Dendritic cell treated with granulocyte-macrophage colony-stimulating factor and Interleukin-4, amounts not matched to agents 40 ng/mL and 50 ng/mL, for 4 days (primary cell): ENCODE measurements around the gene SMKR1.
"Not testable (repeated sequence)": the region's sequence is repeated elsewhere in the genome, so short reads cannot be mapped to it uniquely, and the experiment has no call there.

Experiments used
- H3K27ac Mint-ChIP-seq: one replicate; pipeline ENCODE4 v1.8.0; 2022; ENCODE audit warnings: mild to moderate bottlenecking, mixed read lengths
- H3K27me3 Mint-ChIP-seq: one replicate; pipeline ENCODE4 v1.8.0; 2022; ENCODE audit warnings: mild to moderate bottlenecking, mixed read lengths
- H3K36me3 Mint-ChIP-seq: one replicate; pipeline ENCODE4 v1.8.0; 2022; ENCODE audit warnings: low read depth, mixed read lengths
- H3K4me1 Mint-ChIP-seq: one replicate; pipeline ENCODE4 v1.8.0; 2022; ENCODE audit warnings: low read depth, mixed read lengths
- H3K4me3 Mint-ChIP-seq: one replicate; pipeline ENCODE4 v1.8.0; 2022; ENCODE audit warnings: mild to moderate bottlenecking, moderate library complexity, mixed read lengths
- H3K9me3 Mint-ChIP-seq: one replicate; pipeline ENCODE4 v1.8.0; 2022; ENCODE audit warnings: mixed read lengths
- intact Hi-C: fragments of 100-400 bp; cut with micrococcal nuclease; formaldehyde crosslinking; loops from one replicate; pipeline ENCODE4 v1.15.0; 2022

The SMKR1 gene

DNA sequence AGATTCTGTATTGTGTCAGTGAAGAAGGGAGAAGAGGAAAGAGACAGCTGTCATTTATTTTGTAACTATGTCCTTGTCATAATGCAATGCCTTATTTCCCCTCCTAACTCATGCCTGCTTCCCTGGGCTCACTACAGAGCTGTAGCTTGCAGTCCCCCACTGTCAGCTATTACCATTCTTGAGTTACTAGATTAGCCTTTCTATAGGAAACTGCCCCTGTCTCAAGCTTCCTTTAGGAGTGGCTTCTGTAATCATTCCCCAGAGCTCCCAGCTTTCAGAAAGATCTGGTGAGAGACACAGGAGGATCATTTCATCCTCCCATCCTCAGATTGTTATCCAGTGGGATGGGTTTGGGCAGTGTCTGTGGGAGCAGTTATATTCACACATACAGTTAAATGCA is 32.4 kb upstream of the SMKR1 start:
- Mint-ChIP-seq H3K27ac (no peak overlapping the region), H3K36me3 (no peaks in the 10 kb centered on the region), H3K9me3 (no peaks in the 10 kb centered on the region), H3K4me1 (no peaks in the 10 kb centered on the region), H3K4me3 (no peak overlapping the region), H3K27me3 (no peaks in the 10 kb centered on the region)
- intact Hi-C loops, result no loop called here

DNA sequence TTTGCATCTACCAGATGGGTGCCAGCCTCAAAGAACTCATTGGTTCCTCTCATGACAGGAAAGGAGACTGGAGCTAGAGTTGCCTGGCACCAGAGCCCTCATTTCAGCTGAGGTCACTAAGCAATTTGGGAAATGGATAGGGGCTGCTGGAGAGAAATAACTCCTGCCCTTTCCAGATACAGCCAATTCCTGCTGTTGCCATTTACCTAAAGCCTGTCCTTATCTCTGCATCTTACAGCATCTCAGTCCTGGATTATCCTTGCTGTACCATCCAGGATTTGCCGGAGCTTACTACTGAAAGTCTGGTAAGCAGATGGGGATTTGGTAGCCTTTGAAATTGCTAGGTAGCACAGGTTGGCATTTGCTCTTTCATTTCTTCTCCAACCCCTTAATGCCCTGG is 31.9 kb upstream of the SMKR1 start:
- intact Hi-C loops, result no loop called here
- H3K4me3 Mint-ChIP-seq, result no peak overlapping the region
- H3K36me3 Mint-ChIP-seq, result no peaks in the 10 kb centered on the region
- no peak overlapping the region for H3K27ac Mint-ChIP-seq
- H3K27me3 Mint-ChIP-seq, result no peaks in the 10 kb centered on the region
- no peaks in the 10 kb centered on the region for H3K9me3 Mint-ChIP-seq
- H3K4me1 Mint-ChIP-seq, result no peaks in the 10 kb centered on the region

DNA sequence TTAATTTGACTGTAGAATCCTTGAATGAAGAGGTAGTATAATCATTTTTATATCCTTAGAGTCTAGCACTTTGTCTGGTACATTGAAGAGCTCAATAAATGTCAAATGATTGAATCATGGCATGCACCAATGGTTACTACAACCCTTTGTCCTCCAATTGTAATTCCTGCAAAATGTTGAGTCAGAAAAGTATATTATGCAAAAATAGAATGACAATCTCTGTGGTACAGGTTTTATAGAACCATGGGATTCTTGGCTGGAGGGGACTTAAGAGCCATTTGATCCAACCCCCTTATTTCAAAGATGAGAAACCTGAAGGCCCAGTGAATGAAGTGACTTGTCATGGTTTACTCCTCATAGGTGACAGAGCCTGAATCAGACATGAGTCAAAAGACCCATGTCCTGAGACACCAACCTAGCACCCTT is 30.9 kb upstream of the SMKR1 start:
- Mint-ChIP-seq H3K27ac (no peak overlapping the region), H3K9me3 (no peaks in the 10 kb centered on the region), H3K27me3 (no peaks in the 10 kb centered on the region), H3K4me3 (no peak overlapping the region), H3K4me1 (no peaks in the 10 kb centered on the region), H3K36me3 (no peaks in the 10 kb centered on the region)
- intact Hi-C loops, result no loop called here

DNA sequence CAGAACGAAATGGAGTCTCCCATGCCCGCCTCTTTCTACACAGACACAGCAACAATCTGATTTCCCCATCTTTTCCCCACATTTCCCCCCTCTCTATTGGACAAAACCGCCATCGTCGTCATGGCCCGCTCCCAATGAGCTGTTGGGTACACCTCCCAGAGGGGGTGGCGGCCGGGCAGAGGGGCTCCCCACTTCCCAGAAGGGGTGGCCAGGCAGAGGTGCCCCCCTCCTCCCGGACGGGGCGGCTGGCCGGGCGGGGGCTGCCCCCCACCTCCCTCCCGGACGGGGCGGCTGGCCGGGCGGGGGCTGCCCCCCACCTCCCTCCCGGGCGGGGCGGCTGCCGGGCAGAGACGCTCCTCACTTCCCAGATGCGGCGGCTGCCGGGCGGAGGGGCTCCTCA is 26.4 kb upstream of the SMKR1 start:
- H3K36me3 Mint-ChIP-seq, H3K4me3 Mint-ChIP-seq, intact Hi-C loops, H3K27ac Mint-ChIP-seq, H3K9me3 Mint-ChIP-seq, H3K4me1 Mint-ChIP-seq, H3K27me3 Mint-ChIP-seq: not testable (repeated sequence)

DNA sequence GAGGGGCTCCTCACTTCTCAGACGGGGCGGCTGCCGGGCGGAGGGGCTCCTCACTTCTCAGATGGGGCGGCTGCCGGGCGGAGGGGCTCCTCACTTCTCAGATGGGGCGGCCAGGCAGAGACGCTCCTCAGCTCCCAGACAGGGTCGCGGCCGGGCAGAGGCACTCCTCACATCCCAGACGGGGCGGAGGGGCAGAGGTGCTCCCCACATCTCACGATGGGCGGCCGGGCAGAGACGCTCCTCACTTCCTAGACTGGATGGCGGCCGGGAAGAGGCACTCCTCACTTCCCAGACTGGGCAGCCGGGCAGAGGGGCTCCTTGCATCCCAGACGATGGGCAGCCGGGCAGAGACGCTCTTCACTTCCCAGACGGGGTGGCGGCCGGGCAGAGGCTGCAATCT is 25.9 kb upstream of the SMKR1 start:
- H3K9me3 Mint-ChIP-seq, H3K27me3 Mint-ChIP-seq, intact Hi-C loops, H3K36me3 Mint-ChIP-seq, H3K4me1 Mint-ChIP-seq, H3K4me3 Mint-ChIP-seq, H3K27ac Mint-ChIP-seq: not testable (repeated sequence)

DNA sequence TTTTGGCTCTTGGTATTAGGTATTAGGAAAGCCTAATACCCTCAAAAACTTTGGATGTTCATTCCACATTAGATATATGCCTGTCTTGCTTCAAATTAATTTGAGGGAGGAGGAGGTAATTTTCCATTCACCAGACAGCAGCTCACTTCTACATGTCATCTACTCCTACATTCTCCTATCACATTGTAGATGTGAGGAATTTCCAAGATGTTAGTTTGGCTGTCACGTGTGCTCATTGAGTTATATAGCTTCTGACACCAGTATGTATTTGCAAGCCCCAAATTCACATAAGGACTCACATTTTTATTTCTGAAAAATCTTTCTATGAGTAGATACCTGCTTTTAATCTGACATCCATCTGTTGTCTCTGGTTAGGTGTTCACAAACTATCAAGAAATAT is 22.5 kb upstream of the SMKR1 start:
- Mint-ChIP-seq H3K9me3 (no peaks in the 10 kb centered on the region), H3K27me3 (no peaks in the 10 kb centered on the region), H3K4me1 (no peaks in the 10 kb centered on the region), H3K27ac (no peak overlapping the region), H3K4me3 (no peak overlapping the region), H3K36me3 (no peaks in the 10 kb centered on the region)
- intact Hi-C loops, result no loop called here

DNA sequence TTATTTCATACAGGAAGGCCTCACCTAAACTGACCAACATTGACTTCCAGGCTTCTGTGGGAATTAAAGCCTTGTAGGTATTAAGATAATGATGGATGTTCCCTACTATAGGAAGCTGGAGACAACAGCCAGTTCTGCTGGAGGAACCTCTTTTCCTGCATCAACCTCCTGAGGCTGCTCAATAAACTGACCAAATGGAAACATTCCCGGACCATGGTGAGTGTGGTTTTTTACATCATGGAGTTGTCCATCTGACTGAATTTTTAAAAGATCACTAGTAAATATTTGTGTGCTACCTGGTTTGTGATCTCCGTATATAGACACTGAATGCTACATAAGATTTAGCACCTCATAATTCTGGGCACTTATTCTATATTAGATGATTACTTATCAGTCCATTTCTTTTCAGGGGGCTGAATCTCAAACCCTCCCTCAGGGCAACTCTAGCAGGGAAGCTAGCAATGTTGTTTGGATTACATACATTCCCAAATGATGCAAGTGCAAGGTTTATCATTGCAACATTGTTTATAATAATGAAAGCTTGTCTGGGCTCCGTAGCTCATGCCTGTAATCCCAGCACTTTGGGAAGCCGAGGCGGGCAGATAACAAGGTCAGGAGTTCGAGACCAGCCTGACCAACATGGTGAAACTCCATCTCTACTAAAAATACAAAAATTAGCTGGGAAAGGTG is 21.5 kb upstream of the SMKR1 start:
- H3K9me3 Mint-ChIP-seq, result no peaks in the 10 kb centered on the region
- H3K27ac Mint-ChIP-seq, result no peak overlapping the region
- no peaks in the 10 kb centered on the region for H3K4me1 Mint-ChIP-seq
- intact Hi-C loops, result no loop called here
- H3K4me3 Mint-ChIP-seq, result no peak overlapping the region
- H3K27me3 Mint-ChIP-seq, result no peaks in the 10 kb centered on the region
- H3K36me3 Mint-ChIP-seq, result no peaks in the 10 kb centered on the region

DNA sequence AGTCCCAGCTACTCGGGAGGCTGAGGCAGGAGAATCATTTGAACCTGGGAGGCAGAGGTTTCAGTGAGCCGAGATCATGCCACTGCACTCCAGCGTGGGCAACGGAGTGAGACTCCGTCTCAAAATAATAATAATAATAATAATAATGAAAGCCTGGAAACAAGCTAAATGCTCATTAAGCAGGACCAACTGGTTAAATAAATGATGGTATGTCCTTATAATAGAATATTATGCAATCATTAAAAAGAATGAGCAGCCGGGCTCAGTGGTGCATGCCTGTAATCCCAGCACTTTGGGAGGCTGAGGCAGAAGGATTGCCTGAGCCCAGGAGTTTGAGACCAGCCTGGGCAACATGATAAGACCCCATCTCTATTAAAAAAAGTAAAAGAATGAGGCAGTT is 21.0 kb upstream of the SMKR1 start:
- not testable (repeated sequence) for H3K36me3 Mint-ChIP-seq, H3K9me3 Mint-ChIP-seq

DNA sequence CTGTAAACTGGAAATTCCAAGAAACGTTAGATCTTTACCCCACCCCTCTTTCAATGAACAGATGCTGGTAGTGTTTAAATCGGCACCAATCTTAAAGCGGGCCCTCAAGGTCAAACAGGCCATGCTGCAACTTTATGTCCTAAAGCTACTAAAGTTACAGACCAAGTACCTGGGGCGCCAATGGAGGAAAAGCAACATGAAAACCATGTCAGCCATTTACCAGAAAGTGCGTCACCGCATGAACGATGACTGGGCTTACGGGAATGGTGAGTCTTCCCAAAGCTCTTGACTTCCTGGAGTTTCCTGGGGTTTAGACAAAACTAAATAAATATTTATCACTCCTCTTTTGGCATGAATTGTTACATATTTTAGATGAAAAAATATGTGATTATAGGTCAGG is 19.6 kb upstream of the SMKR1 start:
- intact Hi-C loops, result no loop called here
- Mint-ChIP-seq H3K36me3 (no peaks in the 10 kb centered on the region), H3K4me1 (no peaks in the 10 kb centered on the region)

More for the DNA sequence above, 21.0 kb upstream of the SMKR1 start:
- intact Hi-C loops, H3K4me3 Mint-ChIP-seq, H3K4me1 Mint-ChIP-seq, H3K27me3 Mint-ChIP-seq, H3K27ac Mint-ChIP-seq: not testable (repeated sequence)

DNA sequence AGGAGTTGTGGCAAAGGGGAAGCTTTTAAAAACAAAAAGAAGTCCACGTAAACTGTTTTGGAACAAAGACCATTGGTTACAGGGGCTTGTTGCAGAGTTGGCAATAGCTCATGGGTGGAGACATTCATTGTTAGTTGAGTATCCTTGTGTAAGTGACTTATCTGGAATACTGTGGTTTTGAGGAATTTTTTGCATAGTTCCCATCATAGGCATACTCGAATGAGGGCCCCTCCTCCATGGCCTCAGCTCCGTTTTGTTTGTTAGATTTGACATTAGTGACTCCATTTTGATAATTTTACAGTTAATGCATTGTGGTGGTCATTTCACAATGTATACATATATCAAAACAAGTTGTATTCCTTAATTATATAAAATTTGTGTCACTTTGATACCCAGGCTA is 12.8 kb upstream of the SMKR1 start:
- no peak overlapping the region for H3K27ac Mint-ChIP-seq
- intact Hi-C loops, result no loop called here
- peaks cover 1% of the 10 kb centered on the region for H3K27me3 Mint-ChIP-seq
- no peak overlapping the region for H3K4me3 Mint-ChIP-seq
- no peaks in the 10 kb centered on the region for H3K36me3 Mint-ChIP-seq
- no peaks in the 10 kb centered on the region for H3K4me1 Mint-ChIP-seq
- H3K9me3 Mint-ChIP-seq, result no peaks in the 10 kb centered on the region

More for the DNA sequence above, 19.6 kb upstream of the SMKR1 start:
- H3K27ac Mint-ChIP-seq, result no peak overlapping the region
- no peaks in the 10 kb centered on the region for H3K9me3 Mint-ChIP-seq
- H3K27me3 Mint-ChIP-seq, result no peaks in the 10 kb centered on the region
- no peak overlapping the region for H3K4me3 Mint-ChIP-seq

DNA sequence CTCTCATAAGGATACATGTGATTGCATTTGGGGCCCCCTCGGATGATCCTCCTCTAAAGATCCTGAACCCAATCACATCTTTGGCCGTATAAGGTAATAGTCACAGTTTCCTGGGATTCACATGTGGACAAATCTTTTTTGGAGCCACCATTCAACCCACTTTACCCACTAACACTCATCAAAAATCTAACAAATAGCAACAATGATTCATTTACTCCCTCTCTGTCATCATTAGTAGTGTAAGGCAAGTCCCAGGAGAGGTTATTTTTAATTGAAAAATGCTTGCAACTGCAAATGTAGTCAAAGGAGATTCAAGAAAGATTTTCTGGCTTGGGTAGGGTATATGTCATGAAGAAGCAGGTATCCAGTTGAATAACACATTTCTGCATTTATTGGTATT is 9.9 kb upstream of the SMKR1 start:
- Mint-ChIP-seq H3K4me3 (no peak overlapping the region), H3K4me1 (peaks cover 22% of the 10 kb centered on the region), H3K27me3 (peaks cover 4% of the 10 kb centered on the region), H3K36me3 (no peaks in the 10 kb centered on the region), H3K9me3 (no peaks in the 10 kb centered on the region), H3K27ac (no peak overlapping the region)
- intact Hi-C loops, result loop anchor here (10.0 kb wide), 1 partner anchor 142 kb away; no protein-coding TSS in a partner anchor

DNA sequence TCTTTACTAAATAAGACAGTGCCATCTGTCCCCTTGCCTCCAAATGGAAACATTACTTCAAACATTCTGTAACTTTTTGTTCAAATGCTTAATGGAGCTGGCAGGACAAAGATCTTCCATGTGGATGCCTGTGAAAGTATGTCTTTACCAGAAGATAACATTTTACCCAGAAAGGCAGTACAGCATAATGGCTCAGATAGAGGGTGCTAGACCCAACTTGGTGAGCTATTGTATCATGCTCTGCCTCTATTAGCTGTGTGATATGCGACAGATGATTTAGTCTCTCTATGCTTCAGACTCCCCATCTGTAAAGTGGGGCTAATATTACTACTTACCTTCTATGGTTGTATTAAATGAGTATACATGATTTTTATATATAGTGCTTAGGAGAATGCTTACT is 8.8 kb upstream of the SMKR1 start:
- Mint-ChIP-seq H3K4me1 (peaks cover 29% of the 10 kb centered on the region), H3K36me3 (no peaks in the 10 kb centered on the region), H3K27me3 (peaks cover 10% of the 10 kb centered on the region), H3K4me3 (no peak overlapping the region), H3K9me3 (no peaks in the 10 kb centered on the region), H3K27ac (no peak overlapping the region)
- intact Hi-C loops, result loop anchor here (10.0 kb wide), 1 partner anchor 141 kb away; no protein-coding TSS in a partner anchor

DNA sequence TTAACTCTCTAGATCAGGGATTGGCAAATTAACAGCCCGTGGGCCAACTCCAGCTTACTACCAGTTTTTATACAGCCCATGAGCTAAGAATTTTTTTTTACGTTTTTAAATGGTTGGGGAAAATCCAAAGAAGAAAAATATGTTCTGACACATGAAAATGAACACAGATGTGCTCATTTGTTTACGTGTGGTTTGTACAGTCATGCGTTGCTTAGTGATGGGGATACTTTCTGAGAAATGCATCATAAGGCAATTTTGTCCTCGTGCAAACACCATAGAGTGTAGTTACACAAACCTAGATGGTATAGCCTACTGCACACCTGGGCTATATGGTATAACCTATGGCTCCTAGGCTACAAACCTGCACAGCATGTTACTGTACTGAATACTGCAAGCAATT is 8.3 kb upstream of the SMKR1 start:
- no peaks in the 10 kb centered on the region for H3K36me3 Mint-ChIP-seq
- H3K4me1 Mint-ChIP-seq, result peaks cover 29% of the 10 kb centered on the region
- H3K27ac Mint-ChIP-seq, result no peak overlapping the region
- intact Hi-C loops, result loop anchor here (10.0 kb wide), 1 partner anchor 141 kb away; no protein-coding TSS in a partner anchor
- no peak overlapping the region for H3K4me3 Mint-ChIP-seq
- H3K27me3 Mint-ChIP-seq, result peaks cover 10% of the 10 kb centered on the region
- H3K9me3 Mint-ChIP-seq, result no peaks in the 10 kb centered on the region

DNA sequence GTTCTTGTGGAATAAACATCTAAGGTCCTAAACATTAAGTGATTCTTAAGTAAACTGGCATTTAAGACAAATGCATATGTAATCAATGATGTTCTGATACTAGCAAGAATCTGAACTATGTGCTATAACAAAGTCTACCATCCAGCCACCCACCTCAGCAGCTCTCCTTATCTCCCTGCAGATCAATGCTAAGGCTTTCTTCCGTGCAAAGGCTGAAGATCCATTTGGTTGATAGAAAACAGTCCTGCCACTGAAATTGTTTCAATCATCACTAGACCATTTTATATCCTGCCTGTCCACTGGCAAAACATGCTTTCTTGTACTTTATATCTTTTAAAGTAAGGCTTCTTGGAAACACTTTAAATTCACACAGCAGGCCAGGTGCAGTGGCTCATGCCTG is 6.3 kb upstream of the SMKR1 start:
- H3K27ac Mint-ChIP-seq, result peak overlapping the region; percentile 46
- H3K4me3 Mint-ChIP-seq, result no peak overlapping the region
- H3K36me3 Mint-ChIP-seq, result no peaks in the 10 kb centered on the region
- H3K27me3 Mint-ChIP-seq, result peaks cover 15% of the 10 kb centered on the region
- H3K4me1 Mint-ChIP-seq, result peaks cover 29% of the 10 kb centered on the region
- no peaks in the 10 kb centered on the region for H3K9me3 Mint-ChIP-seq
- intact Hi-C loops, result loop anchor here (10.0 kb wide), 1 partner anchor 139 kb away; no protein-coding TSS in a partner anchor

DNA sequence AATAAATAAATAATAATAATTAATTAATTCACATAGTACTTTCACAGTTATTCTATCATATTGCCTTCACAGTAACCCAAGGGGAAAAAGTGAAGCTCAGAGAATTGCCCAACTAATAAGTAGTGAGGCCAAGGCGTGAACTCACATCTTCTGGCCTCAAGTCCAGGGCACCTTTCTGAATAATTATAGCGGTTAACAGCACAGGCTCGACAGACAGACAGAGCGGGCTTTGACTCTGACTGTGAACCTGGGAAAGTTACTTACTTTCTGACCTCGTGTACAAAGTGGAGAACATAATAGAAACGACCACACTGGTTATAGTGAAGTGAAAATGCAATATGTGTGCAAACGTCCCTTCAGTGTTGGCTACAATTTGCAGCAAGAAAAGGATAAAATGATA is 5.7 kb upstream of the SMKR1 start:
- H3K27ac Mint-ChIP-seq, result peak overlapping the region; percentile 31
- peaks cover 29% of the 10 kb centered on the region for H3K4me1 Mint-ChIP-seq
- no peaks in the 10 kb centered on the region for H3K9me3 Mint-ChIP-seq
- intact Hi-C loops, result loop anchor here (10.0 kb wide), 1 partner anchor 138 kb away; no protein-coding TSS in a partner anchor
- no peak overlapping the region for H3K4me3 Mint-ChIP-seq
- peaks cover 22% of the 10 kb centered on the region for H3K27me3 Mint-ChIP-seq
- no peaks in the 10 kb centered on the region for H3K36me3 Mint-ChIP-seq
